Measurements from ENCODE around the gene ZC3H4. TPM values are rescaled to one million over a fixed set of nuclear protein-coding genes. Genes with fewer than 3 reads are reported as not detected.

Gene ZC3H4
- total and polyA plus RNA-seq, 2 donors (not counting 3 experiments of a cell fraction or from before 2014, with no cell fraction given) = 6.2 to 63.9 TPM

DNA sequence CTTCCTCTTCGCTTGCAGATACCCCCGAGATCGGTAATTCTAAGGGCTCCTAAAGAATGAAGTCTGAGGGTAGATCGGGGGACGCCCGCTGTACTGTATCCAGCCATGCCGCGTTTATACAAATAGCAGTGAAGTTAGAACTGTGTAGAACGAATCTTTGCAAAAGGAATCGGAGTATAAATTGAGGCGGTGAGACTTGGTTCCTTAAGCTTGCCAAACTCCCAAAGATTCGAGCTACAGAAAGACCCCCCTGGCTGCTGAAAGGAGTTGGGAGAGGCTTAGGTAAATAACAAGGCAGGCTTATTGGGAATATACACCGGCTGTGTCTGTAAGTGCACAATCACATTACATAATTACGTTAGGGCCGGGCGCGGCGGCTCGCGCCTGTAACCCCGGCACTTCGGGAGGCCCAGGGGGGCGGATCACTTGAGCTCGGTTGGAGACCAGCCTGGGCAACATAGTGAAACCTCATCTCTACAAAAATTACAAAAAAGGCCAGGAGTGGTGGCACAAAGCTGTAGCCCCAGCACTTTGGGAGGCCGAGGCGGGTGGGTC lies 77.4 kb downstream of the ZC3H4 start:
- peak overlapping the region; percentile 92 for H3K4me2 ChIP-seq (ENCODE audit: insufficient read depth, low read length)
- peak overlapping the region; percentile 98 for H2AFZ ChIP-seq (ENCODE audit: low read depth, low read length)
- POLR2A ChIA-PET = interaction anchor here (0.6 kb wide), 1 partner anchor 24 kb away, joined by 3 read pairs; no protein-coding TSS in a partner anchor
- DNase-seq (ENCODE audit: low read depth, low spot score) = no peak
- H3K9me3 ChIP-seq (replicated peaks; ENCODE audit: control insufficient read depth, insufficient read depth, low read length) = no peaks in the 10 kb centered on the region
- dilution Hi-C loops (cut with MboI; ENCODE audit: extremely low pct_ligation_motif_present, low sequenced_read_pairs) = no loop called here
- CTCF ChIA-PET = interaction anchor here (0.8 to 2.5 kb wide), 13 partner anchors 9 to 110 kb away, joined by 3 to 14 read pairs (median 4); no protein-coding TSS in a partner anchor
- peak overlapping the region; percentile 32 to 75 (median 73) for H3K4me3 ChIP-seq (replicated peaks in 1 of 3; ENCODE audit: insufficient read depth in 1 of 3, low read depth in 1 of 3, low read length in 3 of 3)
- H3K9me1 ChIP-seq (replicated peaks; ENCODE audit: control insufficient read depth, extremely low read depth, insufficient read depth, low read length) = no peaks in the 10 kb centered on the region
- intact Hi-C loops (cut with micrococcal nuclease) = loop anchor here (1.0 to 5.0 kb wide), 3 partner anchors 12 to 206 kb away; partner anchors contain the start of gene TMEM160
- H3K4me1 ChIP-seq (ENCODE audit: control insufficient read depth, extremely low read depth, insufficient read depth, low read length) = peaks cover 8% of the 10 kb centered on the region
- no peaks in the 10 kb centered on the region for H3K79me2 ChIP-seq (ENCODE audit: control insufficient read depth, insufficient read depth, low read length)
- H3K9ac ChIP-seq (replicated peaks; ENCODE audit: extremely low read depth, insufficient read depth, low read length) = peak overlapping the region; percentile 35
- H3K27me3 ChIP-seq (ENCODE audit: control insufficient read depth in 2 of 2, insufficient read depth in 2 of 2, low read length in 2 of 2) = no peaks in the 10 kb centered on the region
- TF ChIP-seq, protein P1, sequence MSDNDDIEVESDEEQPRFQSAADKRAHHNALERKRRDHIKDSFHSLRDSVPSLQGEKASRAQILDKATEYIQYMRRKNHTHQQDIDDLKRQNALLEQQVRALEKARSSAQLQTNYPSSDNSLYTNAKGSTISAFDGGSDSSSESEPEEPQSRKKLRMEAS (IDR thresholded peaks at IDR 0.05; ENCODE audit: insufficient read depth, insufficient read length) = no peak
- FAIRE-seq = no peak
- H3K36me3 ChIP-seq (ENCODE audit: control insufficient read depth in 2 of 2, extremely low read depth in 1 of 2, insufficient read depth in 2 of 2, low read length in 2 of 2) = no peaks in the 10 kb centered on the region
- H4K20me1 ChIP-seq (replicated peaks; ENCODE audit: control insufficient read depth, extremely low read depth, insufficient read depth, low read length) = no peaks in the 10 kb centered on the region
- BruUV-seq (replicated peaks) = no TSS peak
- H3K27ac ChIP-seq (ENCODE audit: insufficient read depth, low read depth, low read length) = no peak overlapping the region

DNA sequence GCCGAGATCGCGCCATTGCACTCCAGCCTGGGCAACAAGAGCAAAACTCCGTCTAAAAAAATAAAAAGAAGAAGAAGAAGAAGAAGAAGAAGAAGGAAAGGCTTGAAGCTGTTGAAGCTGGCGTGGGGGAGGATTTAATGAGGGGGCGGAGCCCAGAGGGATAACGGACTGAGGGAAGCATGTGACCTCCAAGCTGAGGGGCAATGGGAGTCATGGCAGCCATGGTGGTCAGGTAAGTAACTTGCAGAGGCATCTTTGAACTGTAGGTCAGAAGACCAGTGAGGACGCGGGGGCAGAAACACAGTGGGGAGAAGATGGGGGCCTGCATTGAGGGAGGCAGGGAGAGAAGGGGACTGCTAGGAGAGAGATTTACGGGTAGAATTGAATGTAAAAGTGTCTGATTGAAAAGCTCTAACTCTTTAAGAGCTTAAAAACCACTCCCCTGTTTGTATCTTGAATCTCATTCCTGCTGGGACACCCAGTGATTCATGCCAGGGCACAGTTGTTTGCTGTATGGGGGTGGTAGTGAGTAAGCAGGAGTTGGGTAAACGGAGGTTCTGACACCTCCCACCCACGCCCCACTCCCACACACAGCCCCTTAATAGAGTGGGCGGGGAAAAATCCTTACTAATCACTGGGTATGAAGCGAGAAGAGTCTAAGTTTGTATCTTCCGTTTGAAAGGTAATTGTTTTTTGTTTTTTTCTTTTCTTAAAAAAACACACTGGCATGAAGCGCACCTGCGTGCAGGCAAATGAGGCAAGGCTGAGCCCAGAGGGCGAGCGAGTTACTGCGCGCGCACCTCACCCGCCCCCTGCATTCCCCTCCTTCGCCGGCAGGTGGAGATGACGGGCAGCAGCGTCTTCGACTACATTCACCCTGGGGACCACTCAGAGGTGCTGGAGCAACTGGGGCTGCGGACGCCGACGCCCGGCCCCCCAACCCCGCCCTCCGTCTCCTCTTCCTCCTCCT lies 78.2 kb downstream of the ZC3H4 start:
- BruUV-seq (replicated peaks) = no TSS peak
- Histone ChIP-seq H3K79me2 (ENCODE audit: control insufficient read depth, insufficient read depth, low read length) (no peaks in the 10 kb centered on the region), H3K9me1 (replicated peaks; ENCODE audit: control insufficient read depth, extremely low read depth, insufficient read depth, low read length) (no peaks in the 10 kb centered on the region), H3K9me3 (replicated peaks; ENCODE audit: control insufficient read depth, insufficient read depth, low read length) (no peaks in the 10 kb centered on the region), H3K4me3 (replicated peaks in 1 of 3; ENCODE audit: insufficient read depth in 1 of 3, low read depth in 1 of 3, low read length in 3 of 3) (peak overlapping the region; percentile 32 to 75 (median 73)), H4K20me1 (replicated peaks; ENCODE audit: control insufficient read depth, extremely low read depth, insufficient read depth, low read length) (no peaks in the 10 kb centered on the region), H3K4me2 (ENCODE audit: insufficient read depth, low read length) (peak overlapping the region; percentile 92), H3K27me3 (ENCODE audit: control insufficient read depth in 2 of 2, insufficient read depth in 2 of 2, low read length in 2 of 2) (peaks cover 0 to 2% of the 10 kb centered on the region in 2 experiments), H3K9ac (replicated peaks; ENCODE audit: extremely low read depth, insufficient read depth, low read length) (peak overlapping the region; percentile 35), H2AFZ (ENCODE audit: low read depth, low read length) (peak overlapping the region; percentile 98), H3K4me1 (ENCODE audit: control insufficient read depth, extremely low read depth, insufficient read depth, low read length) (peaks cover 8% of the 10 kb centered on the region), H3K36me3 (ENCODE audit: control insufficient read depth in 2 of 2, extremely low read depth in 1 of 2, insufficient read depth in 2 of 2, low read length in 2 of 2) (no peaks in the 10 kb centered on the region), H3K27ac (ENCODE audit: insufficient read depth, low read depth, low read length) (no peak overlapping the region)
- intact Hi-C loops (cut with micrococcal nuclease) (loop anchor here (1.0 to 5.0 kb wide), 4 partner anchors 13 to 207 kb away; partner anchors contain the start of gene TMEM160), dilution Hi-C loops (cut with MboI; ENCODE audit: extremely low pct_ligation_motif_present, low sequenced_read_pairs) (no loop called here)
- DNase-seq (ENCODE audit: low read depth, low spot score) (peak; percentile 92), FAIRE-seq (peak; percentile 96)
- ChIA-PET POLR2A (no interaction called here), CTCF (interaction anchor here (0.8 to 2.5 kb wide), 12 partner anchors 10 to 209 kb away, joined by 3 to 17 read pairs (median 6); partner anchors contain the start of genes TMEM160 and ZC3H4)
- no peak for TF ChIP-seq EZH2 (IDR thresholded peaks at IDR 0.05; ENCODE audit: borderline replicate concordance, low read depth, low read length, severe bottlenecking)
- TF ChIP-seq, protein P2, sequence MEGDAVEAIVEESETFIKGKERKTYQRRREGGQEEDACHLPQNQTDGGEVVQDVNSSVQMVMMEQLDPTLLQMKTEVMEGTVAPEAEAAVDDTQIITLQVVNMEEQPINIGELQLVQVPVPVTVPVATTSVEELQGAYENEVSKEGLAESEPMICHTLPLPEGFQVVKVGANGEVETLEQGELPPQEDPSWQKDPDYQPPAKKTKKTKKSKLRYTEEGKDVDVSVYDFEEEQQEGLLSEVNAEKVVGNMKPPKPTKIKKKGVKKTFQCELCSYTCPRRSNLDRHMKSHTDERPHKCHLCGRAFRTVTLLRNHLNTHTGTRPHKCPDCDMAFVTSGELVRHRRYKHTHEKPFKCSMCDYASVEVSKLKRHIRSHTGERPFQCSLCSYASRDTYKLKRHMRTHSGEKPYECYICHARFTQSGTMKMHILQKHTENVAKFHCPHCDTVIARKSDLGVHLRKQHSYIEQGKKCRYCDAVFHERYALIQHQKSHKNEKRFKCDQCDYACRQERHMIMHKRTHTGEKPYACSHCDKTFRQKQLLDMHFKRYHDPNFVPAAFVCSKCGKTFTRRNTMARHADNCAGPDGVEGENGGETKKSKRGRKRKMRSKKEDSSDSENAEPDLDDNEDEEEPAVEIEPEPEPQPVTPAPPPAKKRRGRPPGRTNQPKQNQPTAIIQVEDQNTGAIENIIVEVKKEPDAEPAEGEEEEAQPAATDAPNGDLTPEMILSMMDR (IDR thresholded peaks at IDR 0.05; ENCODE audit: extremely low read depth in 1 of 2, insufficient read depth in 1 of 2, low read depth in 1 of 2, low read length in 2 of 2) = peak; percentile 84 to 94
